CD8-positive, alpha-beta memory T cell (primary cell): ENCODE measurements around the gene RYR3. TPM values are rescaled to one million over a fixed set of nuclear protein-coding genes. Genes with fewer than 3 reads are reported as not detected.

Experiments
- CTCF ChIA-PET: fragments of 350-600 bp; sonication (Branson Sonifier 250); formaldehyde crosslinking; loops from one replicate; lab custom pipeline; 2021; ENCODE audit warnings: antibody characterized with exemption; lab: Charles Lee
- POLR2A ChIA-PET: fragments of 350-600 bp; sonication (Branson Sonifier 250); formaldehyde crosslinking; loops from one replicate; lab custom pipeline; 2021; ENCODE audit warnings: antibody characterized with exemption; lab: Charles Lee
- DNase-seq, 5 donors: peaks; one replicate each; pipeline versions ENCODE4 v3.0.0 to v3.0.0-alpha.2; 2020 to 2022; ENCODE audit warnings: mixed read lengths in 1 of 5
- H3K27ac ChIP-seq: one replicate; pipeline ENCODE4 v1.7.0; 2013; ENCODE audit warnings: low read depth, mild to moderate bottlenecking, low read length, moderate library complexity
- H3K27me3 ChIP-seq: 2 replicates; pipeline ENCODE4 v1.7.0; 2013; ENCODE audit warnings: low read length, mild to moderate bottlenecking; ENCODE audit not compliant: insufficient read depth, poor library complexity, severe bottlenecking
- H3K36me3 ChIP-seq: 2 replicates; pipeline ENCODE4 v1.7.0; 2013; ENCODE audit warnings: mild to moderate bottlenecking, low read length, moderate library complexity; ENCODE audit not compliant: insufficient read depth
- H3K4me1 ChIP-seq: 2 replicates; pipeline ENCODE4 v1.7.0; 2013; ENCODE audit warnings: mild to moderate bottlenecking, low read length, moderate library complexity; ENCODE audit not compliant: insufficient read depth
- H3K4me3 ChIP-seq: 2 replicates; pipeline ENCODE4 v1.7.0; 2013; ENCODE audit warnings: mild to moderate bottlenecking, low read length
- H3K9me3 ChIP-seq: 2 replicates; pipeline ENCODE4 v1.7.0; 2013; ENCODE audit warnings: mild to moderate bottlenecking, low read length
- H3K27ac Mint-ChIP-seq, 8 donors: one replicate each; pipeline ENCODE4 v1.8.0; 2020 to 2021; ENCODE audit warnings: mixed read lengths in 8 of 8, mild to moderate bottlenecking in 6 of 8, inconsistent platforms in 3 of 8, moderate library complexity in 3 of 8
- H3K27me3 Mint-ChIP-seq, 2 donors: one replicate each; pipeline ENCODE4 v1.8.0; 2020 to 2021; ENCODE audit warnings: mixed read lengths in 2 of 2, mild to moderate bottlenecking in 1 of 2, moderate library complexity in 1 of 2
- H3K36me3 Mint-ChIP-seq, 3 donors: one replicate each; pipeline ENCODE4 v1.8.0; 2020 to 2021; ENCODE audit warnings: mixed read lengths in 3 of 3, inconsistent platforms in 1 of 3, mild to moderate bottlenecking in 1 of 3
- H3K4me1 Mint-ChIP-seq, 3 donors: one replicate each; pipeline ENCODE4 v1.8.0; 2020 to 2021; ENCODE audit warnings: mixed read lengths in 3 of 3, inconsistent platforms in 1 of 3, mild to moderate bottlenecking in 1 of 3
- H3K4me3 Mint-ChIP-seq, 7 donors: one replicate each; pipeline ENCODE4 v1.8.0; 2020 to 2021; ENCODE audit warnings: mixed read lengths in 7 of 7, mild to moderate bottlenecking in 6 of 7, moderate library complexity in 4 of 7, inconsistent platforms in 2 of 7
- H3K9me3 Mint-ChIP-seq, 5 donors: one replicate each; pipeline ENCODE4 v1.8.0; 2020 to 2022; ENCODE audit warnings: mixed read lengths in 5 of 5, mild to moderate bottlenecking in 3 of 5, moderate library complexity in 2 of 5, inconsistent platforms in 1 of 5
- polyA plus RNA-seq: library from polyadenylated mRNA; unstranded; fragments of 300-500 nt; fragmentation: Illumina TruSeq; gene quantifications from one replicate; pipeline ENCODE4 v1.2.3, GENCODE V29; 2021
- total RNA-seq, 2 experiments: library from RNA; stranded (reverse); gene quantifications; one replicate each; pipeline ENCODE4 v1.2.3, GENCODE V29; 2021

RYR3 gene
- total RNA-seq (not detected), polyA plus RNA-seq (0.08 TPM)

- Histone ChIP-seq H3K27me3 (peaks cover 9% of the 10 kb centered on the region), H3K4me1 (no peaks in the 10 kb centered on the region), H3K4me3 (no peak within 1 kb of the TSS), H3K27ac (no peak within 1 kb of the TSS), H3K36me3 (no peaks in the 10 kb centered on the region), H3K9me3 (no peaks in the 10 kb centered on the region)
- H3K36me3 Mint-ChIP-seq: no peaks in the 10 kb centered on the region
- no peak for DNase-seq
- H3K27me3 Mint-ChIP-seq: peaks cover 22 to 28% of the 10 kb centered on the region in 2 donors
- H3K27ac Mint-ChIP-seq: no peak within 1 kb of the TSS
- H3K4me1 Mint-ChIP-seq: peaks cover 0 to 9% (median 3%) of the 10 kb centered on the region in 3 donors
- H3K9me3 Mint-ChIP-seq: peaks cover 0 to 10% (median 7%) of the 10 kb centered on the region in 5 donors
- no peak within 1 kb of the TSS for H3K4me3 Mint-ChIP-seq
- CTCF ChIA-PET: no interaction called here
- POLR2A ChIA-PET: no interaction called here
These were observed at the start of gene RYR3 for GRCh38 chr15:33310481-33311311. Gene RYR3, plus strand, starts transcription at chr15:33310967. Its CDS starts 79 bp downstream, at chr15:33311046.

GRCh38 chr15:33262306-33262705 is 48.5 kb upstream of the RYR3 start:
- Histone ChIP-seq H3K27ac (no peak overlapping the region), H3K27me3 (no peaks in the 10 kb centered on the region), H3K4me3 (no peak overlapping the region), H3K9me3 (no peaks in the 10 kb centered on the region), H3K4me1 (no peaks in the 10 kb centered on the region), H3K36me3 (no peaks in the 10 kb centered on the region)
- Mint-ChIP-seq H3K4me3 (no peak overlapping the region), H3K36me3 (no peaks in the 10 kb centered on the region), H3K27me3 (no peaks in the 10 kb centered on the region), H3K4me1 (no peaks in the 10 kb centered on the region), H3K9me3 (peaks cover 0 to 2% (median 0%) of the 10 kb centered on the region in 5 donors), H3K27ac (no peak overlapping the region)
- POLR2A ChIA-PET: no interaction called here
- DNase-seq: no peak
- CTCF ChIA-PET: no interaction called here

- Mint-ChIP-seq H3K4me1 (no peaks in the 10 kb centered on the region), H3K36me3 (no peaks in the 10 kb centered on the region), H3K9me3 (peaks cover 3 to 15% (median 6%) of the 10 kb centered on the region in 5 donors), H3K27me3 (peaks cover 3 to 12% of the 10 kb centered on the region in 2 donors), H3K27ac (peak overlapping the region in 1 of 8 donors; percentile 16), H3K4me3 (no peak overlapping the region)
- Histone ChIP-seq H3K27ac (no peak overlapping the region), H3K27me3 (no peaks in the 10 kb centered on the region), H3K4me3 (no peak overlapping the region), H3K36me3 (no peaks in the 10 kb centered on the region), H3K9me3 (no peaks in the 10 kb centered on the region), H3K4me1 (no peaks in the 10 kb centered on the region)
- ChIA-PET CTCF (no interaction called here), POLR2A (no interaction called here)
- no peak for DNase-seq
These were observed 33.1 kb upstream of the RYR3 start for GRCh38 chr15:33277689-33278088.

DNA sequence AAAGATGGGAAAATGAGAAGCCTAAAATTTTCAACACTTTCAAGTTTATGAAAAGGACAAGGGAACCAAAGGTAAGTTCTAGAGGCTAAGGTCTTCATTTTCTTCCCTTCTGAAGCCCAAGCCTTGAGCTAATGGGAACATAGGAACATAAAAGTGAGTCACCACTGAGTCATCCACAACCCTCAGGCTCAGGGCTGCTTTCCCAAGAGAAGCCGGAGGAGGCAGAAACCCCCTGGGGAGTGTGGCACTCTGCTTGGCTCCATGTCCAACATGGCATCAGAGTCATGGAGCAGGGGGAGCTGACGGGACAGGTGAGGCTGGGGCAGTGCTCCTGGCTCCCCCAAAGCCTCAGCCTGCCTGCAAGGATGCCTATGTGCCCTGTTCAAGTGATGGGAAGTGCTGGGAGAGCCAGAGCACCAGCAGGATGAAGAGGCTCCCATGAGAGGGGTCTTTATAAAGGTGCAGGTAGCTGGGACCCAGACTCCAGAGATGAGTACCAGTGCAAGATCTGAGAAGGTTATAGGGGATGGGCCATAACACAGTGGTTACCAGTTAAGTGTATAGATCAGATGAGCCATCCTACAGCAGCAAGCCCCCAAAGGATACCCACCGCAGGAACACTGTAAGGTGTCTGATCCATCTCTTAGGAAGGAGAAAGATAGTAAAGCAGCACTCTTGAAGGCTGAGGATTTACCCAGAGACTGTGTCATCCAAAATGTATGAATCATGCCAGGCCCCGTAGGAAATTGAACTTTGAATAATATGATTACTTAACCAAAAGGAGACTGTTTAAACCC is 31.8 kb upstream of the RYR3 start:
- H3K27me3 Mint-ChIP-seq: peaks cover 0 to 11% of the 10 kb centered on the region in 2 donors
- H3K4me1 Mint-ChIP-seq: no peaks in the 10 kb centered on the region
- Histone ChIP-seq H3K4me1 (no peaks in the 10 kb centered on the region), H3K27ac (no peak overlapping the region), H3K36me3 (no peaks in the 10 kb centered on the region), H3K4me3 (no peak overlapping the region), H3K9me3 (no peaks in the 10 kb centered on the region), H3K27me3 (no peaks in the 10 kb centered on the region)
- H3K4me3 Mint-ChIP-seq: no peak overlapping the region
- H3K27ac Mint-ChIP-seq: peak overlapping the region in 1 of 8 donors; percentile 81
- CTCF ChIA-PET: no interaction called here
- POLR2A ChIA-PET: no interaction called here
- no peak for DNase-seq
- H3K9me3 Mint-ChIP-seq: peaks cover 0 to 4% (median 3%) of the 10 kb centered on the region in 5 donors
- H3K36me3 Mint-ChIP-seq: no peaks in the 10 kb centered on the region

DNA sequence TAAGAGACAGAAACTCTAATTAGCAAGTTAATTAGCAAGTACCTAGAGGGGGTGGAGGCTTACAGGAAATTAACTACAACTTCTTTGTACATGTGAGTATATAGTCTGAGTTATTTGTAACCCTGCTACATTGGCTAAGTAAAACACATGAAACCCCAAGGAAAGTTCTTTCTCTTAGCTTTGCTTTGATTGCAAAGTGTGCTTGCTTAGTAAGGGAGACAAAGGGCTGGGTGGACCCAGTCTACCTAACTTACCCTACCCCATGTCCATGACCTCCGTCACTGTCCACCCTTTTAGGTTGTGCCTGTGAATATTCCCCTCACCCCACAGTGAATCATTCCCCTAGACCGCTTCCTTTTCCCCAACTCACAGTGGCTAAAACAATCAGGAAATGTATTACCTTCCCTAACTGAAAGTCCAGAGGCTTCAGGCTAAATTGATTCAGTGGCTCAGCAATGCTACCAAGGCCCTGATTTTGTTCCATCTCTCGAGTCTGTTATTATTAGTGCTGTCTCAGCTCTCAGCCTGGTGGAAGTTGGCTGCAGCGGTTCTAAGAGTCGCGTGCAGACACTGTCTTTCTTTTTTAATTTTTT is 31.1 kb upstream of the RYR3 start:
- no peak overlapping the region for H3K27ac Mint-ChIP-seq
- no peak overlapping the region for H3K4me3 Mint-ChIP-seq
- peaks cover 0 to 3% (median 0%) of the 10 kb centered on the region in 5 donors for H3K9me3 Mint-ChIP-seq
- Histone ChIP-seq H3K36me3 (no peaks in the 10 kb centered on the region), H3K9me3 (no peaks in the 10 kb centered on the region), H3K27me3 (no peaks in the 10 kb centered on the region), H3K4me1 (no peaks in the 10 kb centered on the region), H3K4me3 (no peak overlapping the region), H3K27ac (no peak overlapping the region)
- H3K36me3 Mint-ChIP-seq: no peaks in the 10 kb centered on the region
- no peak for DNase-seq
- peaks cover 0 to 11% of the 10 kb centered on the region in 2 donors for H3K27me3 Mint-ChIP-seq
- ChIA-PET CTCF (no interaction called here), POLR2A (no interaction called here)
- no peaks in the 10 kb centered on the region for H3K4me1 Mint-ChIP-seq

DNA sequence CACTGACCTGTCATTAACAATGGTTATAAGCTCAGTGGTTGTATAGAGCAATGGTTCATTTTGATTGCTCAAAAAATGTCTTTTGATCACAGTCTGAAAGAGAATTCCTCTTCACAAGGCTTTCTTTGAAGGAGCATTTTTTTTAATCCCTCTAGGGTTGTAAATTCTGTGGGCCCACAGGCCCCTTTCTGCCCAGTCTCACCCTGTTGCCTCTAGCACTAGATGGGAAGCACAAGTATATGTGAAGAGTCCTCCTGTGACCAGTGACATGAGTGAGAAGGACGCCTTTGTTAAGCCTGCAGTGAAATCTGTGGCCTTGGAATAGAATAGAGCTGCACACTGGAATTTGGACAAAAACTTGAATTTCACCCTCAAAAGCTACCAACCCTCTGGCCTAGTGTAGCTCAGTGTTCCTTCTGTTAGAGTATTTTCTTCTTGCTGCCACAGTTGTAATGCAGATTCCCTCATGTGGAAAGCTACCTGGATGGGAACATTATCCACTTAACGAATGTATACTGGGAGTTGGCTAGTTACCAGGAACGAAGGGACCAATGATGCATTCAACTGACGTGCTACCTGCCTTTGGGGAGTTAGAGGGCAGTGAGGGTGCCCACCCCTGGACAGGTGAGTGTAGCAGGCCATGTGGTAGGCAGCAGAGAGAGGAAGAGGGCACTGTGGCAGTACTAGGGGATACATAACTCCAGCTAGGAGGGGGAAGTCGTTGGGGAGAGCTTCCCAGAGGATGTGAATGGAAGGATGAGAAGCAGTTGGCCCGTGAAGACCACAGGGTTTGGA is 28.3 kb upstream of the RYR3 start:
- CTCF ChIA-PET: no interaction called here
- no peak overlapping the region for H3K27ac Mint-ChIP-seq
- Histone ChIP-seq H3K27me3 (no peaks in the 10 kb centered on the region), H3K27ac (no peak overlapping the region), H3K4me1 (no peaks in the 10 kb centered on the region), H3K4me3 (no peak overlapping the region), H3K9me3 (no peaks in the 10 kb centered on the region), H3K36me3 (no peaks in the 10 kb centered on the region)
- peaks cover 0 to 7% of the 10 kb centered on the region in 2 donors for H3K27me3 Mint-ChIP-seq
- POLR2A ChIA-PET: no interaction called here
- peaks cover 0 to 2% (median 0%) of the 10 kb centered on the region in 5 donors for H3K9me3 Mint-ChIP-seq
- DNase-seq: no peak
- H3K4me1 Mint-ChIP-seq: no peaks in the 10 kb centered on the region
- H3K4me3 Mint-ChIP-seq: no peak overlapping the region
- peaks cover 0 to 2% (median 0%) of the 10 kb centered on the region in 3 donors for H3K36me3 Mint-ChIP-seq

- CTCF ChIA-PET: no interaction called here
- peaks cover 0 to 2% (median 0%) of the 10 kb centered on the region in 5 donors for H3K9me3 Mint-ChIP-seq
- H3K36me3 ChIP-seq: no peaks in the 10 kb centered on the region
- no peaks in the 10 kb centered on the region for H3K4me1 ChIP-seq
- POLR2A ChIA-PET: no interaction called here
- H3K36me3 Mint-ChIP-seq: peaks cover 0 to 2% (median 0%) of the 10 kb centered on the region in 3 donors
- peaks cover 0 to 3% of the 10 kb centered on the region in 2 donors for H3K27me3 Mint-ChIP-seq
- no peaks in the 10 kb centered on the region for H3K4me1 Mint-ChIP-seq
- H3K27me3 ChIP-seq: no peaks in the 10 kb centered on the region
- DNase-seq: no peak
- H3K9me3 ChIP-seq: no peaks in the 10 kb centered on the region
- no peak overlapping the region for H3K4me3 Mint-ChIP-seq
- no peak overlapping the region for H3K4me3 ChIP-seq
- H3K27ac Mint-ChIP-seq: no peak overlapping the region
- H3K27ac ChIP-seq: no peak overlapping the region
These were observed 27.2 kb upstream of the RYR3 start for GRCh38 chr15:33283576-33283975.
